ENCODE results near the gene RPRML. TPM values are rescaled to one million over a fixed set of nuclear protein-coding genes. Genes with fewer than 3 reads are reported as not detected.
"Not testable (repeated sequence)": the region's sequence is repeated elsewhere in the genome, so short reads cannot be mapped to it uniquely, and the experiment has no call there.

Gene RPRML
- not detected for total RNA-seq

DNA sequence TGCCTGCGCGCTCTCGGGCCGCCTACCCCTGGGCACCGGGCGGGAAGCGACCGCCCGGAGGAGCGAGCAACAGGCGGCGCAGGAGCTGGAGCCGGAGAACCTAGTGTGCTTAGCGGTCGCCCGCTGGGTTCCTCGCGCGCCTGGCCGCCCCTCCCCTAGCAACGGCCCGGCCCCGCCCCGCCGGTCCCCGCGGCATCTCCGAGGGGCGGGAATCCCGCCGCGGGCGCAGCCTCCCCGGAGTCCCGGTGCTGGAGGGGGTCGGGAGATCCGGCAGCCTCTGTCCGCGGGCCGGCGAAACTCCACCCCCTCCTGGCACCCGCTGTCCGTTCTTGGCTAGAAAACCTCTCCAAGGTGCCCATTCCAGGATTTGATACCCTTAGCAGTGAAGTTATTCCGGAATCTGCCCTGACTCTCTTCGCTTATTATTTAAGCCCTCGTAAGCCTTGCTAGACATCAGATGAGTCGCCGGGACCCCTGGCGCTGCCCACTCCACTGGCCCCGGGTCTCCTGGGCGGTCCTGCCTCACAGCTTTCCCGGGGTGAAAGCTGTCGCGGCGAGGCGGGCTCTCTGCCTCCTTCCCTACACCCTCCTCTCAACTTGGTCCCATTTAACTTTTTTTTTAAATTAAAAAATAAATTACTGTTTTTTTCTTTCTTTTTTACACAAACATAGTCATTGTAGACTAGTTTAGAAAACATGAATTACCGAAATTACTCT is at the start of gene RPRML:
RPRML (minus strand) TSS at position 107 of the 717 bp plus-strand sequence. CDS start 246 bp downstream, outside the sequence.
- DNase-seq = peak; percentile 67
- H3K4me1 Mint-ChIP-seq = peaks cover 5% of the 10 kb centered on the region
- peaks cover 43% of the 10 kb centered on the region for H3K27me3 Mint-ChIP-seq
- H3K36me3 Mint-ChIP-seq = no peaks in the 10 kb centered on the region
- H3K9me3 Mint-ChIP-seq = no peaks in the 10 kb centered on the region
- peak within 1 kb of the TSS; percentile 77 for H3K4me3 Mint-ChIP-seq
- H3K27ac Mint-ChIP-seq = no peak within 1 kb of the TSS

DNA sequence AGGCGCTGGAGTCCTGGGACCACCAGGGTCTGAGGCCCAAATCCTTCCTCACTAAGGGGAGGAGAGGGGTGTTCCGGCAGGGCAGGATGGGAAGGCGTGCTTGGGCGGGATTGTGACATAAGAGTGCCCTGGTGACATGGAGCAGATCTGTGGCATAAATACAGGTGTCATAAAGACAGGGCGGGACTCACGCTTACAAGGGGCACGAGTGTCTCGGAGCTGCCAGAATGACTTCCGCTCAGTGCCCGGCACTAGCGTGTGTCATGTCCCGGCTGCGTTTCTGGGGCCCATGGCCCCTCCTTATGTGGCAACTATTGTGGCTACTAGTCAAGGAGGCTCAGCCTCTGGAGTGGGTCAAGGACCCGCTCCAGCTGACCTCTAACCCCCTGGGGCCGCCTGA is 37.9 kb upstream of the RPRML start:
- H3K27me3 Mint-ChIP-seq, H3K36me3 Mint-ChIP-seq, H3K4me3 Mint-ChIP-seq: not testable (repeated sequence)

GRCh38 chr17:47013341-47013740 is 34.3 kb upstream of the RPRML start:
- no peak for DNase-seq
- Mint-ChIP-seq H3K27me3 (no peaks in the 10 kb centered on the region), H3K36me3 (no peaks in the 10 kb centered on the region)

More for the DNA sequence above, 37.9 kb upstream of the RPRML start:
- not testable (repeated sequence) for H3K9me3 Mint-ChIP-seq, H3K27ac Mint-ChIP-seq, DNase-seq, H3K4me1 Mint-ChIP-seq

GRCh38 chr17:47012457-47012856 is 33.4 kb upstream of the RPRML start:
- Mint-ChIP-seq H3K27me3 (no peaks in the 10 kb centered on the region), H3K36me3 (no peaks in the 10 kb centered on the region), H3K4me3 (no peak overlapping the region), H3K27ac (no peak overlapping the region), H3K9me3 (no peaks in the 10 kb centered on the region), H3K4me1 (peaks cover 9% of the 10 kb centered on the region)
- no peak for DNase-seq

More at GRCh38 chr17:47013341-47013740, 34.3 kb upstream of the RPRML start:
- H3K27ac Mint-ChIP-seq = no peak overlapping the region
- H3K4me1 Mint-ChIP-seq = peaks cover 9% of the 10 kb centered on the region
- no peak overlapping the region for H3K4me3 Mint-ChIP-seq
- H3K9me3 Mint-ChIP-seq = no peaks in the 10 kb centered on the region

- no peak for DNase-seq
- H3K27me3 Mint-ChIP-seq = no peaks in the 10 kb centered on the region
- H3K27ac Mint-ChIP-seq = no peak overlapping the region
- H3K9me3 Mint-ChIP-seq = no peaks in the 10 kb centered on the region
- peaks cover 9% of the 10 kb centered on the region for H3K4me1 Mint-ChIP-seq
- H3K36me3 Mint-ChIP-seq = no peaks in the 10 kb centered on the region
- no peak overlapping the region for H3K4me3 Mint-ChIP-seq
Measured at GRCh38 chr17:47009759-47010594, 30.9 kb upstream of the RPRML start.

GRCh38 chr17:47004906-47005305 is 25.9 kb upstream of the RPRML start:
- no peak overlapping the region for H3K4me3 Mint-ChIP-seq
- H3K36me3 Mint-ChIP-seq = no peaks in the 10 kb centered on the region
- DNase-seq = no peak
- H3K27me3 Mint-ChIP-seq = no peaks in the 10 kb centered on the region
- no peak overlapping the region for H3K27ac Mint-ChIP-seq
- no peaks in the 10 kb centered on the region for H3K9me3 Mint-ChIP-seq
- peaks cover 3% of the 10 kb centered on the region for H3K4me1 Mint-ChIP-seq

DNA sequence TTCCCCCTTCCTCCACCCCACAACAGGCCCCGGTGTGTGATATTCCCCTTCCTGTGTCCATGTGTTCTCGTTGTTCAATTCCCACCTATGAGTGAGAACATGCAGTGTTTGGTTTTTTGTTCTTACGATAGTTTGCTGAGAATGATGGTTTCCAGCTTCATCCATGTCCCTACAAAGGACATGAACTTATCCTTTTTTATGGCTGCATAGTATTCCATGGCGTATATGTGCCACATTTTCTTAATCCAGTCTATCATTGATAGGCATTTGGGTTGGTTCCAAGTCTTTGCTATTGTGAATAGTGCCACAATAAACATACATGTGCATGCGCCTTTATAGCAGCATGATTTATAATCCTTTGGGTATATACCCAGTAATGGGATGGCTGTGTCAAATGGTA is 24.8 kb upstream of the RPRML start:
- not testable (repeated sequence) for H3K4me1 Mint-ChIP-seq, DNase-seq, H3K27me3 Mint-ChIP-seq, H3K4me3 Mint-ChIP-seq, H3K9me3 Mint-ChIP-seq, H3K36me3 Mint-ChIP-seq, H3K27ac Mint-ChIP-seq

GRCh38 chr17:46995841-46996571 is 17.0 kb upstream of the RPRML start:
- DNase-seq = no peak
- no peaks in the 10 kb centered on the region for H3K36me3 Mint-ChIP-seq
- H3K9me3 Mint-ChIP-seq = no peaks in the 10 kb centered on the region
- H3K4me1 Mint-ChIP-seq = no peaks in the 10 kb centered on the region
- no peak overlapping the region for H3K27ac Mint-ChIP-seq
- no peaks in the 10 kb centered on the region for H3K27me3 Mint-ChIP-seq
- no peak overlapping the region for H3K4me3 Mint-ChIP-seq

DNA sequence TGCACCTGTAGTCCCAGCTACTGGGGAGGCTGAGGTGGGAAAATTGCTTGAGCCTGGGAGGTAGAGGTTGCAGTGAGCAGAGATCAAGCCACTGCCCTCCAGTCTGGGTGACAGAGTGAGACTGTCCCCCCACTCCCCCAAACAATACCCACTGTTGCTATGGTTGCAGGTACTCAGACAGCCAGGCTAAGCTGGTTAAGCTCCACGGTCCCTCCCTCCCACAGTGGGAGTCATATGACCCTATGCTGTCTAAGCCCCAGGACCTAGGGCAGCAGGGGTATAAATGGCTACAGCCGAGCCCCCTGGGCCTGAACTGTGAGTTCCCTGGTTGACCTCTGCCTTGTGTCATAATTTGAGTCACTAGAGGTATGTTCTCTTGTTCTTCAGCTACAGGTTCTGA is 15.9 kb upstream of the RPRML start:
- Mint-ChIP-seq H3K27me3 (no peaks in the 10 kb centered on the region), H3K4me1 (no peaks in the 10 kb centered on the region), H3K36me3 (no peaks in the 10 kb centered on the region), H3K9me3 (no peaks in the 10 kb centered on the region), H3K4me3 (no peak overlapping the region), H3K27ac (no peak overlapping the region)
- DNase-seq = no peak

DNA sequence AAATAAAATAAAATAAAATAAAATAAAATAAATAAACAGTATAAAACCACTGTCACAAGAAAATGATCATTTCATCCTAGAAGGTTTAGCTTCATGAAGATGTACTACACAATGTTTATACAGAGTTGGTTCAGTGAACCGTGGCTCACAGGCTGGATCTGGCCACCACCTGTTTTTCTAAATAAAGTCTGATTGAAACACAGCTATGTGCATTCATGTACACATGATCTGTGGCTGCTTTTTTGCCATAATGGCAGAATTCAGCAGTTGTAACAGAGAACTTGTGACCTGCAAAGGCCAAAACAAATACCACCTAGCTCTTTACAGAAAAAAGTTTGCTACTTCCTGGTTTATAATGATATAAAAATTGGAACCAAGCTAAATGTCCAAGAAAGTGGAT is 12.6 kb upstream of the RPRML start:
- Mint-ChIP-seq H3K36me3 (no peaks in the 10 kb centered on the region), H3K4me3 (no peak overlapping the region), H3K27ac (no peak overlapping the region), H3K4me1 (no peaks in the 10 kb centered on the region), H3K27me3 (no peaks in the 10 kb centered on the region), H3K9me3 (no peaks in the 10 kb centered on the region)
- DNase-seq = no peak

- no peaks in the 10 kb centered on the region for H3K4me1 Mint-ChIP-seq
- no peaks in the 10 kb centered on the region for H3K27me3 Mint-ChIP-seq
- no peak overlapping the region for H3K27ac Mint-ChIP-seq
- H3K4me3 Mint-ChIP-seq = no peak overlapping the region
- H3K36me3 Mint-ChIP-seq = no peaks in the 10 kb centered on the region
- DNase-seq = no peak
- no peaks in the 10 kb centered on the region for H3K9me3 Mint-ChIP-seq
Measured at GRCh38 chr17:46989637-46990431, 10.8 kb upstream of the RPRML start.

DNA sequence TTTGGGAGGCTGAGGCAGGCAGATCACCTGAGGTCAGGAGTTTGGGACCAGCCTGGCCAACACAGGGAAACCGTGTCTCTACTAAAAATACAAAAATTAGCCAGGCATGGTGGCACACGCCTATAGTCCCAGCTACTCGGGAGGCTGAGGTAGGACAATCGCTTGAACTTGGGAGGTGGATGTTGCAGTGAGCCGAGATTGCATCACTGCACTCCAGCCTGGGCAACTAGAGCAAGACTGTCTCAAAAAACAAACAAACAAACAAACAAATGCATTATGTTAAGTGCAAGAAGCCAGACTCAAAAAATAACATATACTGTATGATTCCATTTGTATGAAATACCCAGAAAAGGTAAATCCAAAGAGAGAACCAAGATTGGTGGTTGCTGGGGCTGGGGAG is 8.9 kb upstream of the RPRML start:
- not testable (repeated sequence) for H3K4me3 Mint-ChIP-seq, H3K27ac Mint-ChIP-seq, H3K9me3 Mint-ChIP-seq, DNase-seq, H3K36me3 Mint-ChIP-seq, H3K27me3 Mint-ChIP-seq, H3K4me1 Mint-ChIP-seq

DNA sequence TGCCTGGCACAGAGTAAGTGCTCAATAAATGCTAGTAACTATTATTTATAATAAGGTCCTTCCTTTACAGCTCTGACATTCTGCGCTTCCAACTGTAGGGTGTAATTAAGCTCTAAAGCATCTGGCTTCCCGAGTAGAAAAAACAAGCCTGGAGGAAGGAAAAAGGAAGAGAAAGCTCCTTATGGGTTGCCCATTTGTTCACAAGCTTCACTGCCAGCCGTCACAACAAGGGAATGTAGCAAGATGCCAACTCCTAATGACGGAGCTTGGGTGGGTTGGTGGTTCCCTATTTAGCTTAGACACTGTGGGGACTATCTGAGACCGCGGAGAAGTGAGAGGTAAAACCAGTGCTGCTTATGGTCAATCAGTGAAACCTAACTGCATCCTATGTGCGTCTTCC is 7.3 kb upstream of the RPRML start:
- Mint-ChIP-seq H3K4me3 (no peak overlapping the region), H3K27ac (no peak overlapping the region), H3K36me3 (no peaks in the 10 kb centered on the region), H3K27me3 (peaks cover under 1% of the 10 kb centered on the region), H3K9me3 (no peaks in the 10 kb centered on the region), H3K4me1 (no peaks in the 10 kb centered on the region)
- DNase-seq = no peak

GRCh38 chr17:46984892-46985291 is 5.8 kb upstream of the RPRML start:
- no peak for DNase-seq
- Mint-ChIP-seq H3K4me3 (no peak overlapping the region), H3K36me3 (no peaks in the 10 kb centered on the region), H3K4me1 (no peaks in the 10 kb centered on the region), H3K27ac (no peak overlapping the region), H3K27me3 (peaks cover 12% of the 10 kb centered on the region), H3K9me3 (no peaks in the 10 kb centered on the region)

GRCh38 chr17:46984341-46984740 is 5.3 kb upstream of the RPRML start:
- no peak overlapping the region for H3K4me3 Mint-ChIP-seq
- no peaks in the 10 kb centered on the region for H3K9me3 Mint-ChIP-seq
- H3K4me1 Mint-ChIP-seq = no peaks in the 10 kb centered on the region
- H3K27me3 Mint-ChIP-seq = peaks cover 18% of the 10 kb centered on the region
- no peaks in the 10 kb centered on the region for H3K36me3 Mint-ChIP-seq
- no peak for DNase-seq
- H3K27ac Mint-ChIP-seq = no peak overlapping the region

Measured in activated naive CD8-positive, alpha-beta T cell treated with anti-CD3 and anti-CD28 coated beads for 36 hours (primary cell).